Fibroblast of mammary gland (primary cell): Measurements from ENCODE around the gene DOCK3.
"Not testable (repeated sequence)": the region's sequence is repeated elsewhere in the genome, so short reads cannot be mapped to it uniquely, and the experiment has no call there.

Experiments used
- DNase-seq: peaks from one replicate; pipeline ENCODE4 v3.0.0-alpha.2; 2010; ENCODE audit warnings: low read depth
- H3K4me3 ChIP-seq: 2 replicates; pipeline ENCODE4 v1.5.1; 2011; ENCODE audit warnings: low read depth, mild to moderate bottlenecking, low read length, moderate library complexity; ENCODE audit not compliant: control insufficient read depth
- TF ChIP-seq, protein P1 (sequence below): conservative IDR thresholded peaks from 2 replicates; pipeline ENCODE4 v1.5.1; 2011; ENCODE audit warnings: low read depth, low read length, inconsistent platforms; ENCODE audit not compliant: control insufficient read depth, insufficient read depth

DOCK3 gene

DNA sequence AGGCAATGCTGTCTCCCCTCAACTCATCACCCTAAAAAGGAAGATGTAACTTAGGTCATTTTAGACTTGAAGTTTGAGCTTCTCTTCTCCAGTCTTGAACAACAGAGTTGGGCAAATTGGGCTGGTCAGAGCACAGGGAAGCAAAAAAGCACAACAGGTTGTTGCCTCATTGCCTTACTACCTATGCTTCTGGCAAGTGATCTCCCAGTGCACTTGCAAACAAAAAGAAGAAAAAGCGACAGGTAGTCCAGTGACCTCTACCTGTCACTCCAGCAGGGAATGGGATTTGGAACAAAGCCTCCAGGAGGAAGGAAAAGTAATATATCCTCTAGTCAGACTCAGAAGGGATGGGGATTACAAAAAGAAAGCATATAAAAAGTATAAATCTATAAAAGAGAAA lies 550.1 kb downstream of the DOCK3 start:
- DNase-seq = no peak
- no peak overlapping the region for H3K4me3 ChIP-seq
- TF ChIP-seq, protein P1, sequence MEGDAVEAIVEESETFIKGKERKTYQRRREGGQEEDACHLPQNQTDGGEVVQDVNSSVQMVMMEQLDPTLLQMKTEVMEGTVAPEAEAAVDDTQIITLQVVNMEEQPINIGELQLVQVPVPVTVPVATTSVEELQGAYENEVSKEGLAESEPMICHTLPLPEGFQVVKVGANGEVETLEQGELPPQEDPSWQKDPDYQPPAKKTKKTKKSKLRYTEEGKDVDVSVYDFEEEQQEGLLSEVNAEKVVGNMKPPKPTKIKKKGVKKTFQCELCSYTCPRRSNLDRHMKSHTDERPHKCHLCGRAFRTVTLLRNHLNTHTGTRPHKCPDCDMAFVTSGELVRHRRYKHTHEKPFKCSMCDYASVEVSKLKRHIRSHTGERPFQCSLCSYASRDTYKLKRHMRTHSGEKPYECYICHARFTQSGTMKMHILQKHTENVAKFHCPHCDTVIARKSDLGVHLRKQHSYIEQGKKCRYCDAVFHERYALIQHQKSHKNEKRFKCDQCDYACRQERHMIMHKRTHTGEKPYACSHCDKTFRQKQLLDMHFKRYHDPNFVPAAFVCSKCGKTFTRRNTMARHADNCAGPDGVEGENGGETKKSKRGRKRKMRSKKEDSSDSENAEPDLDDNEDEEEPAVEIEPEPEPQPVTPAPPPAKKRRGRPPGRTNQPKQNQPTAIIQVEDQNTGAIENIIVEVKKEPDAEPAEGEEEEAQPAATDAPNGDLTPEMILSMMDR = no peak

DNA sequence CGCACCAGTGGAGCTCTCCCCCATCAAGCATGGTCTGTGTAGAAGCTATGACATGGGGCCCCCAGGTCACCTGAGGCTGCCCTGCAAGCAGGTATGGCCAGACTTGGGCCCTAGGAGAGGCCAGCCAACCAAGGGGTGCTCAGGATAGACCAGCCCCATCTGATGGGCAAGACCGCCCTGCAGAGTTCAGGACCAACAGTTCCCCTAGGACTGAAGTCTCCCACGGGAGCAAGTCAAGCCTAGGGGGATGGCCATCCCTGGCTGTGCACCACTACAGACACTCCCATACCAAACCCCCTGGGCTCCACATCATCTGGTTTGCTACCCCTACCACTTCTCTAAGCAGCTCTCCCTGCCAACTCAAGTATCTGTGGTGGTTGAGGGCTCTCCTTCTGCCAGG lies 568.2 kb downstream of the DOCK3 start:
- TF ChIP-seq, protein P1 = no peak
- H3K4me3 ChIP-seq = no peak overlapping the region
- DNase-seq = no peak

DNA sequence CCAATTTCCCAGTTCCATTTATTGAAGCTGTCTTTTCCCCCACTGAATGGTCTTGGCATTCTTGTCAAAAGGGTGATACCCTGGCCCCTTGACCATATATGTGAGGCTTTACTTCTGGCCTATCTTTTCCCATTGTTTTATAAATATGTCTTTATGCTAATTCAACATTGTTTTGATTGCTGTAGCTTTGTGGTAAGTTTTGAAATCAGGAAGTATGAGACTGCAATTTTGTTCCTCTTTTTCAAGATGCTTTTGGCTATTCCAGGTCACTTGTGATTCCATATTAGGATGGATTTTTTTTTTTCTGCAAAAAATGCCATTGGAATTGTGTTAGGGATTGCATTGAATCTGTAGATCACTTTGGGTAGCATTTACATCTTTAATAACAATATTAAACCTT lies 569.2 kb downstream of the DOCK3 start:
- TF ChIP-seq, protein P1 = no peak
- no peak for DNase-seq
- H3K4me3 ChIP-seq = no peak overlapping the region

DNA sequence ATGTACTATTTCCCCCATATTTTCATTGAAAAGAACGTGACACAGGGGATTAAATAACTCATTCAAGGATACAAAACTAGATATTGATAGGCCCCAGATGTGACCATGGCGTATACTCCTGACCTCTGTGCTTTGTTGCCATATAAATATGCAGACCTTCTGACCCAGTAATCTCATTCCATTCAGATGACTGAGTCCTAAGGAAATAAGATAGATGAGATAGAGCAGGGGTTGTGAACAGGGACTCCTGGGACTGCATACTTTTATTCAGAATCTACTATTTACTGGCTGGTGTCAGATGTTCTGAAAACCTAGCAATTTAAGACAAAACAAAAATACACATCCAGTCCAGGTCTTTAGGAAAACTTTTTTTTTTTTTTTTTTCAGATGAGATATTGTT lies 571.1 kb downstream of the DOCK3 start:
- TF ChIP-seq, protein P1 = no peak
- no peak overlapping the region for H3K4me3 ChIP-seq
- DNase-seq = no peak

DNA sequence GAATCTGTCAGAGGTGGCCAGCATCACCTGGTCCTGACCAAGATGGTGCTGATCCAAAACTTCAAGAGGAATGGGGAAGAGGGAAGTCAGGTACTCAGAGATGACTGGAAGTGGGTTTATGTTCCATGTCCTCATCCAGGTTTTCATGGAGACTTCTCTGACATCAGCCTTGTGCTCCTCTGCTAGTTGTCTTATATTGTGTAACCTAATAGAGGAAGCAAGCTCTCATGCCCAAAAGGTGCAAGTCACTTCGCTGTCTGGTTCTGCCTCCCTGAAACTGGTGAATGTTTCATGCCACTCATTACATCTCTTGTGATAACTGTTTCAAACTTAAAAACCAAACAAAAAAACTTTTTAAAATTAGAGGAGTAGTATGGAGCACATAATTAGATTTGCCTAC lies 583.1 kb downstream of the DOCK3 start:
- TF ChIP-seq, protein P1 = no peak
- no peak overlapping the region for H3K4me3 ChIP-seq
- DNase-seq = no peak

DNA sequence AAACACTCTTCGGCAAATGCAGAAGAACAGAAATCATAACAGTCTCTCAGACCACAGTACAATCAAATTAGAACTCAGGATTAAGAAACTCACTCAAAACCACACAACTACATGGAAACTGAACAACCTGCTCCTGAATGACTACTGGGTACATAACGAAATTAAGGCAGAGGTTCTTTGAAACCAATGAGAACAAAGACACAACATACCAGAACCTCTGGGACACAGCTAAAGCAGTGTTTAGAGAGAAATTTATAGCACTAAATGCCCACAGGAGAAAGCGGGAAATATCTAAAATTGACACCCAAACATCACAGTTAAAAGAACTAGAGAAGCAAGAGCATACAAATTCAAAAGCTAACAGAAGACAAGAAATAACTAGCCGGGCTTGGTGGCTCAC lies 589.4 kb downstream of the DOCK3 start:
- not testable (repeated sequence) for DNase-seq, H3K4me3 ChIP-seq

DNA sequence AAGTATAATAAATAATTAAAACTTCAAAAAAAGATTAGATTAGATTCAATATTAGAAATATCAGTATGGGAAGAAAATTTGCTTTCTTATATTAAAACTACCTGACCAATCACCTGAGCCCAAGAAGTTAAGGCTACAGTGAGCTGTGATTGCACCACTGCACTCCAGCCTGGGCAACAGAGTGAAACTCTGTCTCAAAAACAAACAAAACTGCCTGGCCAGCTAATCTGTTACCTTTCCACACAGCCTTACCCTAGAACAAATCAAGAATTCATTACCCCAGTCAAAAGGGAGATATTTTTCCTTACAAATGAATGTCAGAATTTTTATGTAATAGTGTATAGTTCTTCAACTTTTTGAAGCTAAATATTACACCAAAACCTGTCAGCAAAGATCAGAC lies 593.4 kb downstream of the DOCK3 start:
- no peak overlapping the region for H3K4me3 ChIP-seq
- TF ChIP-seq, protein P1 = no peak

More for the DNA sequence above, 593.4 kb downstream of the DOCK3 start:
- DNase-seq = no peak
